NCI-H1436 (cell line): ENCODE measurements around the gene SERTAD1.

Source experiments
- DNase-seq: peaks from one replicate; lab custom pipeline; 2025; lab: John Stamatoyannopoulos, UW

SERTAD1 gene

DNA sequence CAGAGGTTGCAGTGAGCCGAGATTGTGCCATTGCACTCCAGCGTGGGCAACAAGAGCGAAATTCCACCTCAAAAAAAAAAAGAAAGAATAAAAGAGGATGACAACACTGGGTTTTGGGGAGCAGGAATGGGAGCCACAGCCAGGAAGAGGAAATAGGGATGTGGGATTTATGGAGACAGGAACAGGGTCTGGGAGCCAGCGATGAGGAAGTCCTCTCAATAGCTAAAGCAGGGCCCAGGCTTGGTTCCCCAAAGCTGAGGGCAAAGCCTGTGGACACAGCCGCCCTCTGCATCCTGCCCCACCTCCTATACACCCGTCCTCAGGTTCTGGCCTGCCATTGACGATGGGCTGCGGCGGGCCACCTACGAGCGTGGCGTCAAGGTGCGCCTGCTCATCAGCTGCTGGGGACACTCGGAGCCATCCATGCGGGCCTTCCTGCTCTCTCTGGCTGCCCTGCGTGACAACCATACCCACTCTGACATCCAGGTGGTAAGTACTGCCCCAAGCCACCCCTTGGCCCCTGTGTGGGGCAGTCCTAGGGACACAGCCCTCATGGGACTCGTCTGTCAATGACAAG lies 49.4 kb downstream of the SERTAD1 start:
- no peak for DNase-seq

DNA sequence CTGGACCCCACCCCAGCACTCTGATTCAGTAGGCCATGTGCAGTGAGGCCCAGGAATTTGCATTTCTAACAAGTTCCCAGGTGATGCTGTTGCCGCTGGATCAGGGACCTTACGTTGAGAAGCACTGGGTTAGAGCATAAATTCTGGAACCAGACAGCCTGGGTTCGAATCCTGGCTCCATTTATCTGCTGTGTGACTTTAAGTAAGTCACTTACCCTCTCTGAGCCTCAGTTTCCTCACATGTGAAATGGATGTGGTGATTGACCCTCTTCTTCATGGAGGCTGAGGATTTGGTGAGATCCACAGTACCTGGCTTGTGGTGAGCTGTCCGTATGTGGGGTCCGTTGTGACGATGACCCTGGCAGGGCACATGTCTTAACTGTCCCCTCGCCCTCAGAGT lies 51.7 kb downstream of the SERTAD1 start:
- no peak for DNase-seq

DNA sequence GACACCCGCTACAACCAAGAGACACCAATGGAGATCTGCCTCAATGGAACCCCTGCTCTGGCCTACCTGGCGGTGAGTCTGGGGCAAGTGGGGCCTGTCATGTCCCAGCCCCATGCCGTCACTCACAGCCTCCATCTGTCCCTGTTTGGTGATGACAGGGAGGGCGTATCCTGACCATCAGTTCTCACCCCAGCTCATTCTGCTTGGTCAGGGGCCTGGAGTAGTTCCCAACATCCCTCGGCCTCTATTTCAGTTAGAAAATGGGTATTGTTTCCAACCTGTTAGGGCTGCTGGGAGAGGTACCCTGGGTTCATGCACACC lies 54.0 kb downstream of the SERTAD1 start:
- no peak for DNase-seq
